Measurements from ENCODE around the gene PRPF6. TPM values are rescaled to one million over a fixed set of nuclear protein-coding genes. Genes with fewer than 3 reads are reported as not detected.
"Not testable (repeated sequence)": the region's sequence is repeated elsewhere in the genome, so short reads cannot be mapped to it uniquely, and the experiment has no call there.

Gene PRPF6
- total and polyA plus RNA-seq, 9 donors, result 42.8 to 64.4 (median 57.6) TPM

- no peaks in the 10 kb centered on the region for H3K9me3 ChIP-seq (replicated peaks; ENCODE audit: control insufficient read depth, low read depth, low read length)
- H3K4me1 ChIP-seq (ENCODE audit: control insufficient read depth, insufficient read depth, low read length), result peaks cover 32% of the 10 kb centered on the region
- H3K36me3 ChIP-seq (ENCODE audit: control insufficient read depth, insufficient read depth, low read length), result peaks cover 2% of the 10 kb centered on the region
- peak overlapping the region; percentile 45 for H3K27ac ChIP-seq (ENCODE audit: low read length)
- peaks cover 1% of the 10 kb centered on the region for H3K27me3 ChIP-seq (ENCODE audit: control insufficient read depth, insufficient read depth, low read length)
- peak overlapping the region; percentile 29 for H3K4me3 ChIP-seq (ENCODE audit: low read length)
- WGBS (ENCODE audit: insufficient coverage), result 11% methylated on average over 33 of the region's 37 CpGs
- peak; percentile 92 for DNase-seq
Measured at GRCh38 chr20:63973636-63974401, 7.1 kb upstream of the PRPF6 start.

GRCh38 chr20:63974402-63975200, 6.3 kb upstream of the PRPF6 start:
- no peaks in the 10 kb centered on the region for H3K27me3 ChIP-seq (ENCODE audit: control insufficient read depth, insufficient read depth, low read length)
- no peaks in the 10 kb centered on the region for H3K9me3 ChIP-seq (replicated peaks; ENCODE audit: control insufficient read depth, low read depth, low read length)
- peak; percentile 30 for DNase-seq
- peaks cover 30% of the 10 kb centered on the region for H3K4me1 ChIP-seq (ENCODE audit: control insufficient read depth, insufficient read depth, low read length)
- H3K27ac ChIP-seq (ENCODE audit: low read length), result no peak overlapping the region
- peaks cover 2% of the 10 kb centered on the region for H3K36me3 ChIP-seq (ENCODE audit: control insufficient read depth, insufficient read depth, low read length)
- 69% methylated on average over 14 of the region's 19 CpGs for WGBS (ENCODE audit: insufficient coverage)
- H3K4me3 ChIP-seq (ENCODE audit: low read length), result no peak overlapping the region

- peaks cover 36% of the 10 kb centered on the region for H3K4me1 ChIP-seq (ENCODE audit: control insufficient read depth, insufficient read depth, low read length)
- not testable (repeated sequence) for H3K36me3 ChIP-seq (ENCODE audit: control insufficient read depth, insufficient read depth, low read length); H3K4me3 ChIP-seq (ENCODE audit: low read length); DNase-seq; H3K27ac ChIP-seq (ENCODE audit: low read length); H3K27me3 ChIP-seq (ENCODE audit: control insufficient read depth, insufficient read depth, low read length); H3K9me3 ChIP-seq (replicated peaks; ENCODE audit: control insufficient read depth, low read depth, low read length)
- WGBS (ENCODE audit: insufficient coverage), result 83% methylated on average over 4 of the region's 7 CpGs
Measured at GRCh38 chr20:63976511-63976910, 4.4 kb upstream of the PRPF6 start.

- peaks cover 42% of the 10 kb centered on the region for H3K4me1 ChIP-seq (ENCODE audit: control insufficient read depth, insufficient read depth, low read length)
- 84% methylated on average over 16 of the region's 18 CpGs for WGBS (ENCODE audit: insufficient coverage)
- no peak overlapping the region for H3K27ac ChIP-seq (ENCODE audit: low read length)
- H3K4me3 ChIP-seq (ENCODE audit: low read length), result no peak overlapping the region
- no peaks in the 10 kb centered on the region for H3K9me3 ChIP-seq (replicated peaks; ENCODE audit: control insufficient read depth, low read depth, low read length)
- peaks cover 2% of the 10 kb centered on the region for H3K36me3 ChIP-seq (ENCODE audit: control insufficient read depth, insufficient read depth, low read length)
- no peaks in the 10 kb centered on the region for H3K27me3 ChIP-seq (ENCODE audit: control insufficient read depth, insufficient read depth, low read length)
- peak; percentile 9 for DNase-seq
Measured at GRCh38 chr20:63976980-63977738, 3.8 kb upstream of the PRPF6 start.

- H3K9me3 ChIP-seq (replicated peaks; ENCODE audit: control insufficient read depth, low read depth, low read length), result no peaks in the 10 kb centered on the region
- WGBS (ENCODE audit: insufficient coverage), result 79% methylated on average over 14 of the region's 16 CpGs
- peaks cover 45% of the 10 kb centered on the region for H3K4me1 ChIP-seq (ENCODE audit: control insufficient read depth, insufficient read depth, low read length)
- H3K27me3 ChIP-seq (ENCODE audit: control insufficient read depth, insufficient read depth, low read length), result no peaks in the 10 kb centered on the region
- no peak overlapping the region for H3K4me3 ChIP-seq (ENCODE audit: low read length)
- no peak for DNase-seq
- peaks cover 6% of the 10 kb centered on the region for H3K36me3 ChIP-seq (ENCODE audit: control insufficient read depth, insufficient read depth, low read length)
- no peak overlapping the region for H3K27ac ChIP-seq (ENCODE audit: low read length)
Measured at GRCh38 chr20:63977739-63978276, 3.1 kb upstream of the PRPF6 start.

GRCh38 chr20:63978319-63979228, 2.4 kb upstream of the PRPF6 start:
- peak; percentile 69 for DNase-seq
- H3K4me1 ChIP-seq (ENCODE audit: control insufficient read depth, insufficient read depth, low read length), result peaks cover 44% of the 10 kb centered on the region
- no peaks in the 10 kb centered on the region for H3K9me3 ChIP-seq (replicated peaks; ENCODE audit: control insufficient read depth, low read depth, low read length)
- WGBS (ENCODE audit: insufficient coverage), result 6% methylated on average over 50 of the region's 52 CpGs
- H3K4me3 ChIP-seq (ENCODE audit: low read length), result peak overlapping the region; percentile 58
- H3K36me3 ChIP-seq (ENCODE audit: control insufficient read depth, insufficient read depth, low read length), result peaks cover 13% of the 10 kb centered on the region
- H3K27me3 ChIP-seq (ENCODE audit: control insufficient read depth, insufficient read depth, low read length), result no peaks in the 10 kb centered on the region
- peak overlapping the region; percentile 62 for H3K27ac ChIP-seq (ENCODE audit: low read length)

- no peak for DNase-seq
- Histone ChIP-seq H3K4me1 (ENCODE audit: control insufficient read depth, insufficient read depth, low read length) (peaks cover 40% of the 10 kb centered on the region), H3K27me3 (ENCODE audit: control insufficient read depth, insufficient read depth, low read length) (no peaks in the 10 kb centered on the region), H3K9me3 (replicated peaks; ENCODE audit: control insufficient read depth, low read depth, low read length) (no peaks in the 10 kb centered on the region), H3K36me3 (ENCODE audit: control insufficient read depth, insufficient read depth, low read length) (peaks cover 20% of the 10 kb centered on the region), H3K4me3 (ENCODE audit: low read length) (peak overlapping the region; percentile 58), H3K27ac (ENCODE audit: low read length) (peak overlapping the region; percentile 62)
- under 1% methylated on average over 47 of the region's 47 CpGs for WGBS (ENCODE audit: insufficient coverage)
Measured at GRCh38 chr20:63979229-63979556, 1.7 kb upstream of the PRPF6 start.

GRCh38 chr20:63979557-63980316, 1.2 kb upstream of the PRPF6 start, which contains the start of gene SAMD10:
Gene SAMD10, minus strand, starts transcription at chr20:63979642. Its CDS starts 175 bp downstream, at chr20:63979467.
- H3K27me3 ChIP-seq (ENCODE audit: control insufficient read depth, insufficient read depth, low read length), result no peaks in the 10 kb centered on the region
- H3K4me3 ChIP-seq (ENCODE audit: low read length), result peak within 1 kb of the TSS; percentile 58
- no peaks in the 10 kb centered on the region for H3K9me3 ChIP-seq (replicated peaks; ENCODE audit: control insufficient read depth, low read depth, low read length)
- peaks cover 25% of the 10 kb centered on the region for H3K36me3 ChIP-seq (ENCODE audit: control insufficient read depth, insufficient read depth, low read length)
- DNase-seq, result peak; percentile 87
- under 1% methylated on average over 48 of the region's 52 CpGs for WGBS (ENCODE audit: insufficient coverage)
- peaks cover 34% of the 10 kb centered on the region for H3K4me1 ChIP-seq (ENCODE audit: control insufficient read depth, insufficient read depth, low read length)
- H3K27ac ChIP-seq (ENCODE audit: low read length), result peak within 1 kb of the TSS; percentile 89
